HG03064 (cell line): ENCODE data around the gene SYT17.

Experiments used
- ATAC-seq: cut with Tn5 transposase; IDR thresholded peaks from one replicate; pipeline ENCODE4 v1.9.1; 2021; ENCODE audit warnings: low read depth; ENCODE audit not compliant: unreplicated experiment

SYT17 gene

DNA sequence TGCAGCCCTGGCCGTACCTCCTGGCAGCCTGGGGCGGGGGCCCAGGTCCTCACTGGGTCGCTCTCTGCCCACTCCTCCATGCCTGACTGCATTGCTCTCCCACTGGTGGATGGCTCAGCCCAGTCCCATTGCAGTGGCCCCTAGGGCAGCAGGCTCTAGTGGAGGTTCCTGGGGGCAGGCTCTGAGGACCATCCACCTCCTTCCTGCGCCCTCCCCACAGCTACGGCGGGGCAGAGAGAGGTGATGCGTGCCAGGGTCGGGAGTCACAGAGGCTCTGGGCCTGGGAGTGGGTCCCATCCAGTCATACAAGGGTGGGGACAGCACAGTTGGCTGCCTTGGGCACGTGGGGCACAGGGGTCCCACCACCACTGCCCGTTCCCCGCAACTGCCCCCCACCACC lies 73.5 kb downstream of the SYT17 start:
- ATAC-seq = no peak

DNA sequence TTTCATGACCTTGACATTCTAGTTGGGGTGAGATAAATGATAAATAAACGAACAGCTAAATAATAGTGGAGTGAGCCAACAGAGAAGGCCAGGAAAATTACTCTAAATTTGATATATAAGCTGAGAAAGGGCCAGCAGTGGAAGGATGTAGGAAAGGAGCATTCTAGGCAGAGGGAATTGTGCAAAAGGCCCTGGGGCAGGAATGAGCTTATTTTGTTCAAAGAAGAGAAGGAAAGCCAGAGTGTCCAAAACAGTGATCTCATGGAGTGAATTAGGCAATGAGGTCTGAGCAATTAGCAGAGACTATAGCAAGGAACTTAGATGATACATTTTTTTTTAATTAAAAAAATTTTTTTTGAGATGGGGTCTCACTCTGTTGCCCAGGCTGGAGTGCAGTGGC lies 74.1 kb downstream of the SYT17 start:
- ATAC-seq = no peak

DNA sequence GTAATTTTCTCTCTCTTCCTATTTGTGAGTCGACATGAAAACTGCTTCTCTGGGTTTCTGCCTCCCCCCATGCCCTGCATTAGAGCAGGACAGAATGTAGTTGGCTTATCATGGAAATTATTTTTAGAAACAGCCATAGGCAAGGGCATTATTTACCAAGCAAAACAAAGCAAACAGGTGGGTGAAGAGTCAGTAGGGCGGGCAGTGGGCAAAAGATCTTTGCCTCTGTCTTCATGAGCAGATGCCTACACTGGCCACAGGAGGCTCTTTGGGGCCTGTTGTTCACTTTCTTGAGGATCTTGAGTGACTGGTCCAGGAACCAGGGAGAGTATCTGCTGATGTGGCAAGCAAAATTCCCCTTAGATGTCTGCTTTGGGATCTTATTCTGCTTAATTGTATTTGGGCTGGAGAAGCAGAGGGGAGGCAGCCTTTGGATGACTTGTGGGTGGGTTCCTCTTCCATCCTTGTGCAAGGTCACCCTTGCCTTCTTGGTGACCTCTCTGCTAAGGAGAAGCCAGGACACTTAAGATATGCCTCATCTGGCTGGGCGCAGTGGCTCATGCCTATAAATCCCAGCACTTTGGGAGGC lies 75.0 kb downstream of the SYT17 start:
- ATAC-seq = no peak

DNA sequence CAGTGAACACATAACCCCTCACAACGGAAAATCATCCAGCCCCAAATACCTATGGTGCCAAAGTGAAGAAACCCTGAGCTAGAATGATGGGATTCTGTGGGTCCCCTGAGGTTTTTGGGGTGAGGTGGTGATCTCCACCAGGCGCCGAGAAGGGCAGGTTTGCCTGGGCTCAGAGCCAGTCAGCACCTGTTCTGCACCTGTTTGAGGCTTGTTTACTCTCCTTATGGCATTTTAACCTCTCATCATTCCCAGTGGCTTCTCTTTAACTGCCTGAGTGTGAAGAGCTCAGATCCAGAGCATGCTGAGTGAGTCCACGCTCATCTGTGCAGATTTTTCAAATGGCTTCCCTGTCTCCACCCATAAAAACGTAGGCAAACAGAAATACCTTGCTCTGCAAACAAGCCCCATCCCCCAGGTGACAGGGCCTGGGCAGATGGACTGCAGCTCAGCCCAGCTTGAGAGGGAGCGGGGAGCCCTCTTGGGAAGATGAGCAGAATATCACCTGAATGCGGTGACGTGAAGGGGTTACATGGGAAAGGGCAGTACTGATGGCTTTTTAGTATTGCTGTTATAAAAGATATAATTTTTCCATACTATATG lies 77.4 kb downstream of the SYT17 start:
- no peak for ATAC-seq

DNA sequence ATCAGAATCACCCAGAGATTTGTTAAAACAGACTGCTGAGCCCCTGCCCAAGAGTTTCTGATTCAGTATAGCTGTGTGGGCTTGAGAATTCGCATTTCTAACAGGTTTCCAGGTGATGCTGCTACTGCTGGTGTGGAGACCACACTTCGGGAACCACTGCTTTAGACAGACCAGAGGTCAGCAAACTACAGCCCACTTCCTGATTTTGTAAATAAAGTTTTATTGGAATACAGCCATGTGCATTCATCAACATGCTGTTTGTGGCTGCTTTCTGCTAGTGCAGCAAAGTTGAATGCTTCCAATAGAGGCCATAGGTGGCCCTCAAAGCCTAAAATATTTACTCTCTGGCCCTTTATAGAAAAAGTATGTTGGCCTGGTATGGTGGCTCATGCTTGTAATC lies 84.9 kb downstream of the SYT17 start:
- ATAC-seq = no peak

DNA sequence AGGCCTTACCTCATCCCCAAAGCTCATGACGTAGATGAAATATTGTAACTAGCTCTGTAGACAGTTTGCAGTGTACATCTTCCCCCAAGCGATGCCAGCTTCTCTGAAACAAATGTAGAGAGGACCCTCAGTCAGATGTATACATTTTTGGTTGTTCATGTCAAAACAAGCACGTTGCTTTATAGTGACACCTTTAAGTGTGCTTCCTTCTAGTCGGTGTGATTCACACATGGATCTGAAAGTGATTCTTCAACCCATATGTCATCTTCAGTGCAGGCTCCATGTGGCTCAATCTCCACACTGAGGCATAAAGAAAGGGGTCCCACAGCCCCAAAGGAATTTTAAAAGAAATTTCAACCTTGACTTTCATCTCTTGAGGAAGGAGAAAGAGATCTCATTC lies 86.6 kb downstream of the SYT17 start:
- ATAC-seq = no peak

DNA sequence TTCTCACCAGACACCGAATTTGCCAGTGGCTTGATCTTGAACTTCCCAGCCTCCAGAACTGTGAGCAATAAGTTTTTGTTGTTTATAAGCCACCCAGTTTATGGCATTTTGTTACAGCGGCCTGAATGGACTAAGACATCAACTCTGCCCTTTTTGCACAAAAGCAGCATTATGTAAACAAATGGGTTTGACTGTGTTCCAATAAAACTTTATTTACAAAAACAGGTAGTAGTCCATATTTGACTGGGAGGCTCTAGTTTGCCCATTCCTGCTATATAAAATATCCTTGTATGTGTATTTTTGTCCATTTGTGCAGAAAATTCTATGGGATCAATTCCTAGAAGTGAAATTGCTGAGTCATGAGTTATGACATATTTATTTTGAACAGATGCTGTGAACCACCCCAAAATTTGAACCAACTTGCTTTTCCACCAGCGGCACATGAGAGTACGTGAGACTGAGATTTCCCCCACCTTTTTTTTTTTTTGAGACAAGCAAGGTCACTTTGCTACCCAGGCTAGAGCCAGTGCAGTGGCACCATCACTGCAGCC lies 96.2 kb downstream of the SYT17 start:
- no peak for ATAC-seq

DNA sequence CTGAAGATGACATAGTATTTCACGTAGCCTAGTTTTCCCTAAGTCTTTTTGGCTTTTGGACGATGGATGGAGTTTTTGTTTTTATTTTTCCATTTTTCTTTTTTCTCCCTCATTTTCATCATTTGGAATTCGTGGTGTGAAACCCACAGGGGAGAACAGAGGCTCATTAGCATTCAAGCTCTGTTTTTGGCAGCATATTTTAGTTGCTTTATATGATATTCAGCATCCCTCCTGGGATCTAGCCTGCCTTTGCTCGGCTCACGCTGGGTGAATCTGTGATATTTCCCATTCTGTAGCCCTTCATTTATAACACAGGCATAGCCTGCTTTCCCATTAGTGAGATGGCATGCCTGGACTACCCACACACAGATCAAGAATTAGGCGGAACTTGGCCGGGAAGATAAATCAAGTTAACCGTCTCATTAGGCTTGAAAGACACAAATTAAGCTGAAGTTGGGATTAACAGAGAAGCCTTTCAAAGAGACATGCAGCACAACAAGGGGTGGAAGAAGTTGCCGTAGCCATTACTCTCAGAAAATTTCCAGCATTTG lies 97.4 kb downstream of the SYT17 start:
- no peak for ATAC-seq

DNA sequence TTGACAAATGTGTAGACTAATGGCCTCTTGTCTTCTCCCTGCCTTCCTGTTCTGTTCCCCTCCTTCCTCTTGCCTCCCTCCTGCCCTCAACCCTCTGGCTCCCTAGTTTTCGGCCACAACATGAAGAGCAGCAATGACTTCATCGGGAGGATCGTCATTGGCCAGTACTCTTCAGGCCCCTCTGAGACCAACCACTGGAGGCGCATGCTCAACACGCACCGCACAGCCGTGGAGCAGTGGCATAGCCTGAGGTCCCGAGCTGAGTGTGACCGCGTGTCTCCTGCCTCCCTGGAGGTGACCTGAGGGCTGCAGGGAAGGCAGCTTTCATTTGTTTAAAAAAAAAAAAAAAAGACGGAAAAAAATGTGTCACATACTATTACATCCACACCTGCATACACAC lies 98.7 kb downstream of the SYT17 start:
- no peak for ATAC-seq

DNA sequence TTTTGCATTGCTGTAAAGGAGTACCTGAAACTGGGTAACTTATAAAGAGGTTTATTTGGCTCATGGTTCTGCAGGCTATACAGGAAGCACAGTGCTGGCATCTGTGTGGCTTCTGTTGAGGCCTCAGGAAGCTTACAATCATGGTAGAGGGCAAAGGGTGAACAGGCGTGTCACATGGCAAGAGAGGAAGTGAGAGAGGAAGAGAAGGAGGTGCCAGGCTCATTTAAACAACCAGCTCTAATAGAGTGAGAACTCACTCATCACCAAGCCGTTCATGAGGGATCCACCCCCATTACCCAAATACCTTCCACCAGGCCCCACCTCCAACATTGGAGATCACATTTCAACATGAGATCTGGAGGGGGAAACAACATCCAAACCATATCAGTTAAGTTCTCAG lies 101.1 kb downstream of the SYT17 start:
- no peak for ATAC-seq

DNA sequence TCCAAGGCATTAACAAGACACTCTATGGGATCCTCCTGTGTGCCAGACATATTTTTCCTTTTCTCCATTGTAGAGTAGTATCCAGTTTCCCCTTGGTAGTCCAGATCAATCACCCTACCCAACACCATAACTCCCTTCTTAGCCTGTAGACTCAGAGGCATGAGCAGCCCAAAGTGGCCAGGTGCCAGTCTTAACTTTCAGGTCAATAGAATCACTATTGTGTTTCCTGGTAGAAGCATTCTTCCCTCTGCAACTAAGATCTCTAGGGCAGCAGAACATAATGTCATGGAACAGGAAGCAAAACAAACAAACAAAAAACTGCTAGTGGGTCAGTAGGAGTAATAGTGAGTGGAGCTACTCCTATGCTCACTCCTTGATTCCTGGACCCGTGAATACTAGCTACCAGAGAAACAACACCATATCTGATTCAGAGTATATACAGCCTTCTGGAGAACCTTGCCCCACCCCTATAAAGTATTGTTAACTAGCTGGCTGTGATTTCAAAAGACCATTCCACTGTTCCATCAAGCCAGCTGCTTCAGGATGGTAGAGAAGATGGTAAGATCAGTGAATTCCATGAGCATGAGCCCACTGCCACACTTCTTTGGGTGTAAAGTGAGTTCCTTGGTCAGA lies 106.2 kb downstream of the SYT17 start:
- ATAC-seq = no peak

DNA sequence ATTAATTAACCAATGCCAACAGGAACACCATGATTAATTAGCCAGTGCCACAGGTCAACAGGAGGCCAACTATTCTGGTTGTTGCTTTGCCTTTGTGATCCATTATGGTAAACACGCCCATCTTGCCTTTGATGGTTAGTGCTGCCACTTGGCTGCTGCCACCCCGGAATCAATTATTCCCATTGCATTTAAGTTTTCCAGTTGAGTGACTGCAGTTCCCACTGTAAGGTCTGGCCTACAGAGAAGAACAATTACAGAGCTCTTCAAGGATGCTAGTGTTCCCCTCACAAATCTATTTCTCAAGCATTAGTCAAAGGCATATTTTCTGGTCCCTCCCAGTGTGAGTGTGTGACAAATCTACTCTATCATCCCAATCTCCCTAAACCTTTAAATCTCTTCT lies 110.4 kb downstream of the SYT17 start:
- ATAC-seq = no peak

DNA sequence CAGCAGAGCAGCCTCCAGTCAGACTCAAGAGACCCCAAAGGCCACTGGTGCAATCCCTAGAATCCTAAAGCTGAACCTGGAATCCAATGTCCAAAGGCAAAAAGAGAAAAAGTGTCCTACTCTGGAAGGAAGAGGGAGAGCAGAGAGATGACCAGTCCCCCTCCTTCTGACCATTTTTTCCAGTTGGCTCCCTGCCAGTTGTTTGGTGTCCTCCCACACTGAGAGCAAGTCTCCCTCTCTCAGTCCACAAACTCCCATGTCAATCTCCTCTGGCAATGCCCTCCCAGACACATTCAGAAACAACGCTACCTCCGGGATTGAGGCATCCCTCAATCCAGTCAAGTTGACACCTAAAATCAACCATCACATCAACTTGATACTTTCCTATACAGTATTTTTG lies 113.2 kb downstream of the SYT17 start:
- no peak for ATAC-seq

DNA sequence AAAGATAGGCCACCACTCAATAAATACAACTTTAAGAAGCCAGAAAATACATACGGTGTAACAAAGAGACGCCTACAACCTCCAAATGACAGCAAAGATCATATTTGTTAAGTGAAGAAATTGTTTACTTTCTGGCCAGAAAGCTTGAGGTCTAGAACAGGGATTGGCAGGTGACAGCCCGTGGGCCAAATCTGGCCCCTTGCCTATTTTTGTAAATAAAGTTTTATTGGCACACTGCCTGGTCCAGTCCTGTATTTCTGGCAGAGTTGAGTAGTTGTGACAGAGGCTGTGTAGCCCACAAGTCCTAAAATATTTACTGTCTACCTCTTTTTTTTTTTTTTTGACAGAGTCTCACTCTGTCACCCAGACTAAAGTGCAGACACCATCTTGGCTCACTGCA lies 114.1 kb downstream of the SYT17 start:
- ATAC-seq = no peak

DNA sequence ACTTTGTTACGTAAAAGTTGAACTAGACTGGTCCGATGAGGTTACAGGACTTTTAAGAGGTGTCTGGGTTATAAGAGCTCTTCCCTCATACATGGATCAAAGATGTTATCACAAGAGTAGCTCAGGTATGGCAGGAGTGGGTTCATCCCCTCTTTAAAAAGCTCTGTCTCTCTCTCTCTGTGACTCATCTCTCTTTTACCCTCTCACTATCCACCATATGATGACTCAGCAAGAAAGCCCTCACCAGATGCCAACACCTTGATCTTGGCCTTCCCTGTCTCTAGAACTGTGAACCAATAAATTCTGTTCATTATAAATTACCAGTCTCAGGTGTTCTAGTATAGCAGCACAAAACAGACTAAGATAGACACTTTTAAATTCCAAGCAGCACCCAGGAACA lies 115.6 kb downstream of the SYT17 start:
- no peak for ATAC-seq

DNA sequence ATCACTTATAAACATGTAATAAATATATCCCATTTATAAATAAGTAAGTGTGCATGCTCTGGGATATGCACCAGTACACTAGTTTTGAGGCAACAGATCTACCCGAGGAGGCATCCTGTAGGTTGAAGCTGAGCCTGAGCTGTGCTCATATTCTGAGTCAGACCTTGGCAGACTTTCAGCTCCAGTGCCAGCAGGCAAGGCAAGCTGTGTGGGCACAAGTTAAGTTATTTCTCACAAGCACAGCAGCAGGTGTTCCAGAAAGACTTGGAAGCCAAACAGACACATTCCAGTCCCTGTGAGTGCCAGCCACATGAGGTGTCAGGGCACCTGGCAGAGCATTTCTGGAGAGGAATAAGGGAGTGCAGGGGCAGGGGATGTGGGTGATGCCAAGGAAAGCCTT lies 116.2 kb downstream of the SYT17 start:
- ATAC-seq = no peak

DNA sequence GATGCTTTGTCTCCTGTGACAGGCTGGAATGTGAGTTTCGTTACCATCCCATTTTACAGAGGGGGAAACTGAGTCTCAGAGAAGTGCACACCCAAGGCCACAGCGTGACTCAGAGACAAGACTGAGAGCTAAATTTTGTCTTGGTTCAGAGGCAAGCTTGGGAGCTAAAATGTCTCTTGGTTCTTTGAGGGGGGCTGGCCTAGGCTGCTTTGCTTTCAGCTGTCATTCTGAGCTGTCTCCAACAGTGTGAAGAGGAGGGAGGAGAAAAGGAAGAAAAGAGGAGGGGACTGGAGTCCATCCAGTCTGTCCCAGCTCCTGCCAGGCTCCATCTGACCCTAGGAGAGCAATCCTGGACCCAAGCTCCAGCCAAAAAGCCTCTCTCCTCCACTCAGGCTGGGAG lies 117.4 kb downstream of the SYT17 start, which contains the start of gene CLEC19A:
Gene CLEC19A (plus strand): TSS at position 301 of the 400 bp plus-strand sequence. CDS start 121 bp downstream, outside the sequence.
- ATAC-seq = no peak

DNA sequence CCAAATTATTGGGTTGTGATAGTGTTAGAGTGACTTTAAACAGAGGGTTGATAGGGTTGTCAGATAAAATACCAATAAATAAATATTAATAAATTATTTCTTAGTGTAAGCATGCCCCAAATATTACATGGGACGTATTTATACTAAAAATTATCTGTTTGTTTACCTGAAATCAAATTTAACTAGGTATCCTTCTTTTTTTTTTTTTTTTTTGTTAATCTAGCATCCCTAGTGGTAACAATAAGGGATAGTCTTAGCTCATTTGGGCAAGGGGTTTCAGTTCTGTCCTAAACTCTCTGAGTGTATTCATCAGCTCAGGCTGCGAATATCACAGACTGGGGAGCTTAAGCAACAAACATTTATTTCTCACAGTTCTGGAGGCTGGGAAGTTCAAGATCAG lies 118.8 kb downstream of the SYT17 start:
- no peak for ATAC-seq

DNA sequence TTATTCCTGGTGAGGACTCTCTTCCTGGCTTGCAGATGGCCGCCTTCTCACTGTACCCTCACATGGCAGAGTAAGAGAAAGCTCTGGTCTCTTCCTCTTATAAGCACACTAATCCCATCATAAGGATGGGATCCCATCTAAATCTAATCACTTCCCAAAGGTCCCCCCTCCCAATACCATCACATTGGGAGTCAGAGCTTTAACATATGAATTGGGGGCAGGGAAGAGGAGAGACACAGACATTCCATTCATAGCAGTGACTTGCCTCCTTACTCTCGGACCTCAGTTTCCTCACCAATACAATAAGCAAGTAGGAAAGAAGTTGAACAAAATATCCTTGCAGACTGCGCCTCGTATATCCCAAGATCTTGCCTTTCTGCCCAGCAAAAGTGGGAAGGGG lies 119.2 kb downstream of the SYT17 start:
- no peak for ATAC-seq

DNA sequence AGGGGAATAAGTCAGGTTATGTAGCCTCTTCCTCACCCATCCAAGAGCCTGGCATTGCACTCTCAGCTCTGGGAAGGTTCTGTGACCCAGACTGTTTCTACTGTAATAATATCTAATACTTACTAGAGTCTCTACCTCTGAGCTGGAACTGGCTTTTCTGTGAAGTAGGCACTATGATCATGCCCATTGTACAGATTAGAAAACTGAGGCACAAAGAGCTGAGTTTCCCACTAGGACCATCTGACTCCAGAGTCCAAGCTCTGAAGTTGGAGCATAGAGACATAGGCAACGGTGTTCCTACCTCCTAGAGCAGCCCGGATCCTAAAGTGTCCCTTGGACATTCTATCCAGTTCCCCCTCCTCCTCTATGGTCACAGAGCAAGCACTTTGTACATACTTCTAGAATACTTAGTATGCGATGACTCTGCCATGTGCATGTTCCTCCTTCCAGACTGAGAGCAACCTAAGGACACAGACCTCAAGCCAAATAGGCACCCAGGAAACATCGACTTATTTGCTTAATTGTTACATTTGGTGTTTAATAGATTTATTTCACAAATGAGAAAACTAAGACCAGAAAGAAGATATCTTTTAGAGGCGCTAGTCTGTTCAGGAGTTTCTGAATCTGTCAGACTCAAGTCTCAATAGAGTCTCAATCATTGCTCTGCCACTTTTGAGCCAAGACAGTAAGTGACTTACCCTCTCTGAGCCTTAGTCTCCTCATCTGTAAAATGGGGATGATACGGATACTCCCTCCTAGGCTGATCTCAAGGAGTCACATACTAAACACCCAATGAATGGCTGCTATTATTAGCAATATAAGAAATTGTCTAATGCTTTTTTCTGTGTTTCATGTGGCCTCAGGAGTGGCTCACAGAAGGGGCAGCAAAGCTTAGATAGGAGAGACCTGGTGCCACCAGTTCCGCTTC lies 121.1 kb downstream of the SYT17 start:
- ATAC-seq = no peak
